ENCODE measurements around the gene ALAS2.
"Not testable (repeated sequence)": the region's sequence is repeated elsewhere in the genome, so short reads cannot be mapped to it uniquely, and the experiment has no call there.

The ALAS2 gene

GRCh38 chrX:55030271-55031205, at the start of gene ALAS2:
Gene ALAS2 (minus strand): TSS chrX:55030977. CDS start chrX:55026000, 4,977 bp downstream.
- no peak for DNase-seq (ENCODE audit: low read depth)

GRCh38 chrX:55074851-55075467, 44.2 kb upstream of the ALAS2 start, which contains the start of gene PAGE2B:
Gene PAGE2B (plus strand): TSS chrX:55075030. CDS start chrX:55076042, 1,012 bp downstream.
- no peak for DNase-seq (ENCODE audit: low read depth)

- DNase-seq (ENCODE audit: low read depth) = no peak
Observed at GRCh38 chrX:55072286-55072685, 41.5 kb upstream of the ALAS2 start.

- not testable (repeated sequence) for DNase-seq (ENCODE audit: low read depth)
Observed at GRCh38 chrX:55067180-55067579, 36.4 kb upstream of the ALAS2 start.

- DNase-seq (ENCODE audit: low read depth) = peak; percentile 14
Observed at GRCh38 chrX:55057675-55058249, 27.0 kb upstream of the ALAS2 start.

- no peak for DNase-seq (ENCODE audit: low read depth)
Observed at GRCh38 chrX:55056820-55057674, 26.3 kb upstream of the ALAS2 start.

- DNase-seq (ENCODE audit: low read depth) = not testable (repeated sequence)
Observed at GRCh38 chrX:55050599-55050998, 19.8 kb upstream of the ALAS2 start.

- DNase-seq (ENCODE audit: low read depth) = no peak
Observed at GRCh38 chrX:55041514-55041913, 10.7 kb upstream of the ALAS2 start.

- DNase-seq (ENCODE audit: low read depth) = no peak
Observed at GRCh38 chrX:55039471-55039870, 8.7 kb upstream of the ALAS2 start.

- no peak for DNase-seq (ENCODE audit: low read depth)
Observed at GRCh38 chrX:55033429-55033828, 2.7 kb upstream of the ALAS2 start.

GRCh38 chrX:55029291-55029690, 1.5 kb downstream of the ALAS2 start:
- DNase-seq (ENCODE audit: low read depth) = no peak

GRCh38 chrX:55028611-55029010, 2.2 kb downstream of the ALAS2 start:
- DNase-seq (ENCODE audit: low read depth) = no peak

GRCh38 chrX:55028040-55028439, 2.7 kb downstream of the ALAS2 start:
- DNase-seq (ENCODE audit: low read depth) = no peak

GRCh38 chrX:55026840-55027239, 3.9 kb downstream of the ALAS2 start:
- no peak for DNase-seq (ENCODE audit: low read depth)

GRCh38 chrX:55026143-55026542, 4.6 kb downstream of the ALAS2 start:
- DNase-seq (ENCODE audit: low read depth) = no peak

GRCh38 chrX:55014897-55015299, 15.9 kb downstream of the ALAS2 start:
- no peak for DNase-seq (ENCODE audit: low read depth)

- no peak for DNase-seq (ENCODE audit: low read depth)
Observed at GRCh38 chrX:55011294-55011693, 19.5 kb downstream of the ALAS2 start.

GRCh38 chrX:55008571-55009358, 22.0 kb downstream of the ALAS2 start:
- DNase-seq (ENCODE audit: low read depth) = no peak

GRCh38 chrX:55007656-55008055, 23.1 kb downstream of the ALAS2 start:
- DNase-seq (ENCODE audit: low read depth) = no peak

- DNase-seq (ENCODE audit: low read depth) = no peak
Observed at GRCh38 chrX:55006827-55007621, 23.8 kb downstream of the ALAS2 start.
